ENCODE data around the gene ATXN7L1. TPM values are rescaled to one million over a fixed set of nuclear protein-coding genes. Genes with fewer than 3 reads are reported as not detected.

ATXN7L1 gene
- total and polyA plus RNA-seq, 2 of the 13 experiments (the other 11 are each of a cell fraction or from before 2014, with no cell fraction given) = 4.1 to 7.8 TPM

- no peak overlapping the region for H3K9ac ChIP-seq (ENCODE audit: insufficient read depth, low read depth, low read length)
- intact Hi-C loops (cut with micrococcal nuclease; ENCODE audit: unreplicated experiment) = no loop called here
- ChIA-PET POLR2A (no interaction called here), CTCF (ENCODE audit: low intra/inter-chr PET ratio, low total read pairs) (no interaction called here)
- H2AFZ ChIP-seq (ENCODE audit: low read length) = no peak overlapping the region
- no peaks in the 10 kb centered on the region for H3K4me1 ChIP-seq (ENCODE audit: insufficient read depth, low read length)
- H4K20me1 ChIP-seq (ENCODE audit: insufficient read depth, low read length) = no peaks in the 10 kb centered on the region
- 91% methylated on average over 4 of the region's 4 CpGs for WGBS (ENCODE audit: low lambda C conversion rate)
- H3K9me3 ChIP-seq (ENCODE audit: low read length) = no peaks in the 10 kb centered on the region
- H3K4me3 ChIP-seq (replicated peaks in 1 of 3; ENCODE audit: insufficient read depth in 1 of 3, low read depth in 2 of 3, low read length in 3 of 3) = no peak overlapping the region
- no peaks in the 10 kb centered on the region for H3K79me2 ChIP-seq (ENCODE audit: insufficient read depth, low read length)
- no peak for FAIRE-seq
- DNase-seq (ENCODE audit: low spot score) = no peak
- no peak overlapping the region for H3K4me2 ChIP-seq (ENCODE audit: low read depth, low read length)
- no peak for ATAC-seq
- BruUV-seq (replicated peaks) = no TSS peak
- TF ChIP-seq ZNF20 (CRISPR knock-in tag; IDR thresholded peaks at IDR 0.05) = no peak
- TF ChIP-seq ZNF7 (CRISPR knock-in tag; IDR thresholded peaks at IDR 0.05) = no peak
- no peak for TF ChIP-seq TEAD2 (CRISPR knock-in tag; IDR thresholded peaks at IDR 0.05)
- TF ChIP-seq, protein P1, sequence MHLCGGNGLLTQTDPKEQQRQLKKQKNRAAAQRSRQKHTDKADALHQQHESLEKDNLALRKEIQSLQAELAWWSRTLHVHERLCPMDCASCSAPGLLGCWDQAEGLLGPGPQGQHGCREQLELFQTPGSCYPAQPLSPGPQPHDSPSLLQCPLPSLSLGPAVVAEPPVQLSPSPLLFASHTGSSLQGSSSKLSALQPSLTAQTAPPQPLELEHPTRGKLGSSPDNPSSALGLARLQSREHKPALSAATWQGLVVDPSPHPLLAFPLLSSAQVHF (CRISPR knock-in tag; IDR thresholded peaks at IDR 0.05) = no peak
- no peak for TF ChIP-seq ZNF30 (CRISPR knock-in tag; IDR thresholded peaks at IDR 0.05)
- TF ChIP-seq SYNCRIP (IDR thresholded peaks at IDR 0.05; ENCODE audit: insufficient read depth, low read depth, low read length) = no peak
- no peak for TF ChIP-seq FOSL1 (CRISPR knock-in tag; IDR thresholded peaks at IDR 0.05; ENCODE audit: borderline replicate concordance)
- TF ChIP-seq EP300 (IDR thresholded peaks at IDR 0.05; ENCODE audit: low read depth in 2 of 2, low read length in 2 of 2) = no peak
- no peak for TF ChIP-seq EP300 (CRISPR knock-in tag; IDR thresholded peaks at IDR 0.05; ENCODE audit: borderline replicate concordance)
- H3K36me3 ChIP-seq (replicated peaks in 1 of 2; ENCODE audit: control insufficient read depth in 1 of 2, insufficient read depth in 2 of 2, low read length in 2 of 2) = no peaks in the 10 kb centered on the region
- in situ Hi-C loops (cut with HindIII; ENCODE audit: extremely low pct_ligation_motif_present, low pct_unique_long_range_greater_than_20kb) = no loop called here
- H3K27me3 ChIP-seq (ENCODE audit: control insufficient read depth in 1 of 2, insufficient read depth in 2 of 2, low read length in 2 of 2) = no peaks in the 10 kb centered on the region
- no peak overlapping the region for H3K27ac ChIP-seq (ENCODE audit: extremely low read length, insufficient read depth, low read length)
Measured at GRCh38 chr7:105719919-105720318, 156.5 kb downstream of the ATXN7L1 start.

DNA sequence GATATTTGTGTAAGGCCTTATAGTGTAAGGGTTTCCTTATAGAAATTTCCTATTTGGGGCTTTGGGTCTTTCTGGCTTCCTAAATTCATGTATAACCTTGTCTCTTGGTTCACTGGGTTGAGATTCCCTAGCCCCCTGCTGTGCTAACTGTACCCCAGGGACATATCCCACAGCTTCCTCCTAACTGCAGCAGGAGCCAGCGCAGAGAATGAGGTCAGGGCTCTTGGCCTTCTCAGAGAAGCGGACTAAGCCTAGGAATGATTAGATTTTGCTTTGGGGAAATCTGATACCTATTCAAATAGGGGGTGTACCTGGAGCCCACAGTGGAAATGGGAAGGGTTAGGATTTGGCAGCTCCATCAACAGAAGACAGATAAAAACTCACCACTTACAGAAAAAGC lies 157.0 kb downstream of the ATXN7L1 start:
- DNase-seq (ENCODE audit: low spot score) (no peak), ATAC-seq (no peak), FAIRE-seq (no peak)
- Histone ChIP-seq H3K4me2 (ENCODE audit: low read depth, low read length) (no peak overlapping the region), H3K27me3 (ENCODE audit: control insufficient read depth in 1 of 2, insufficient read depth in 2 of 2, low read length in 2 of 2) (no peaks in the 10 kb centered on the region), H4K20me1 (ENCODE audit: insufficient read depth, low read length) (no peaks in the 10 kb centered on the region), H3K36me3 (replicated peaks in 1 of 2; ENCODE audit: control insufficient read depth in 1 of 2, insufficient read depth in 2 of 2, low read length in 2 of 2) (no peaks in the 10 kb centered on the region), H3K27ac (ENCODE audit: extremely low read length, insufficient read depth, low read length) (no peak overlapping the region), H3K79me2 (ENCODE audit: insufficient read depth, low read length) (no peaks in the 10 kb centered on the region), H3K9me3 (ENCODE audit: low read length) (no peaks in the 10 kb centered on the region), H3K4me3 (replicated peaks in 1 of 3; ENCODE audit: insufficient read depth in 1 of 3, low read depth in 2 of 3, low read length in 3 of 3) (no peak overlapping the region), H3K4me1 (ENCODE audit: insufficient read depth, low read length) (no peaks in the 10 kb centered on the region), H2AFZ (ENCODE audit: low read length) (no peak overlapping the region), H3K9ac (ENCODE audit: insufficient read depth, low read depth, low read length) (no peak overlapping the region)
- 100% methylated on average over 2 of the region's 2 CpGs for WGBS (ENCODE audit: low lambda C conversion rate)
- in situ Hi-C loops (cut with HindIII; ENCODE audit: extremely low pct_ligation_motif_present, low pct_unique_long_range_greater_than_20kb) (no loop called here), intact Hi-C loops (cut with micrococcal nuclease; ENCODE audit: unreplicated experiment) (no loop called here)
- no TSS peak for BruUV-seq (replicated peaks)
- ChIA-PET POLR2A (no interaction called here), CTCF (ENCODE audit: low intra/inter-chr PET ratio, low total read pairs) (no interaction called here)
- TF ChIP-seq, protein P2, sequence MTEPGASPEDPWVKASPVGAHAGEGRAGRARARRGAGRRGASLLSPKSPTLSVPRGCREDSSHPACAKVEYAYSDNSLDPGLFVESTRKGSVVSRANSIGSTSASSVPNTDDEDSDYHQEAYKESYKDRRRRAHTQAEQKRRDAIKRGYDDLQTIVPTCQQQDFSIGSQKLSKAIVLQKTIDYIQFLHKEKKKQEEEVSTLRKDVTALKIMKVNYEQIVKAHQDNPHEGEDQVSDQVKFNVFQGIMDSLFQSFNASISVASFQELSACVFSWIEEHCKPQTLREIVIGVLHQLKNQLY (CRISPR knock-in tag; IDR thresholded peaks at IDR 0.05) = no peak
- TF ChIP-seq TIGD3 (CRISPR knock-in tag; IDR thresholded peaks at IDR 0.05; ENCODE audit: borderline replicate concordance) = no peak
- TF ChIP-seq BORCS8-MEF2B (CRISPR knock-in tag; IDR thresholded peaks at IDR 0.05) = no peak
- no peak for TF ChIP-seq ZNF691 (CRISPR knock-in tag; IDR thresholded peaks at IDR 0.05; ENCODE audit: borderline replicate concordance, low read depth)
- TF ChIP-seq LRRFIP1 (CRISPR knock-in tag; conservative IDR thresholded peaks at IDR 0.05) = no peak
